ENCODE data around the gene PEF1.
A peak's percentile ranks its signal among the peaks of the same experiment; 100 is the strongest.

Gene PEF1

DNA sequence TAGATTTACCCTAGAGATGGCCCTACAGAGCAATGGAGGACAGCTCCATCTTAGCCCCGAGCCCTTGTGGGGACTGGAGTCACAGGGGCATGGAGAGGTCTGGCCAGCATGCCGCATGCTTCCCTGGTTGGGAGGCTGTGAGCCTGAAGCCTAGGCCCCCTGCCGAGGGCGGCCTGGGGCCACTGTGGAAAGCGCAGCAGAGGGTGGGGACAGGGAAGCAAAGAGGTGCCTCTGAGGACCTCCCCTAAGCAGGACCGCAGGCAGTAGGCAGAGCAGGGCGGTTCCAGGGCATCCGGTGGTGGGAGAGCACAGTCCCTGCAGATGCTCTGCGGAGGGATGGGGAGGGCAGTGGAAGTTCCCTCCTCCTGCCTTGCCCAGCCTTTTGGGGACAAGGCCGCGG, 26.5 kb upstream of the PEF1 start:
- no peak for DNase-seq

DNA sequence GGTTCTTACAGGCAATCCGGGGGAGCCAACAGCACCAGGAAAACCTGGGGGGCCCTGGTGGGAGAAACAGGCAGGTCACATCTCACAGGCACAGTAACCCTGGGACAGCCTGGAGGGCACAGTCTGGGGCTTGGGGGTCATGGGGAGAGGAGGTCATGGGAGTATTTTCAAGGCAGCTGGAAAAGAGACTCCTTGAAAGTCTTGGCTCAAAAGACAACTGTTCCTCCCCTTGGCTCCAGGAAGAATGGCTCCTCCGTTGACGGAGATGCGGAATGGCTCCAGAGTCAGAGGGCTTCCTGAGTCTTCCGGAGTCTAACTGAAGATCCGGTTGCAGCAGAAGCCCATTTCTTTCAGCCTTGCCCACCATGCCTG, 25.9 kb upstream of the PEF1 start:
- DNase-seq = no peak

DNA sequence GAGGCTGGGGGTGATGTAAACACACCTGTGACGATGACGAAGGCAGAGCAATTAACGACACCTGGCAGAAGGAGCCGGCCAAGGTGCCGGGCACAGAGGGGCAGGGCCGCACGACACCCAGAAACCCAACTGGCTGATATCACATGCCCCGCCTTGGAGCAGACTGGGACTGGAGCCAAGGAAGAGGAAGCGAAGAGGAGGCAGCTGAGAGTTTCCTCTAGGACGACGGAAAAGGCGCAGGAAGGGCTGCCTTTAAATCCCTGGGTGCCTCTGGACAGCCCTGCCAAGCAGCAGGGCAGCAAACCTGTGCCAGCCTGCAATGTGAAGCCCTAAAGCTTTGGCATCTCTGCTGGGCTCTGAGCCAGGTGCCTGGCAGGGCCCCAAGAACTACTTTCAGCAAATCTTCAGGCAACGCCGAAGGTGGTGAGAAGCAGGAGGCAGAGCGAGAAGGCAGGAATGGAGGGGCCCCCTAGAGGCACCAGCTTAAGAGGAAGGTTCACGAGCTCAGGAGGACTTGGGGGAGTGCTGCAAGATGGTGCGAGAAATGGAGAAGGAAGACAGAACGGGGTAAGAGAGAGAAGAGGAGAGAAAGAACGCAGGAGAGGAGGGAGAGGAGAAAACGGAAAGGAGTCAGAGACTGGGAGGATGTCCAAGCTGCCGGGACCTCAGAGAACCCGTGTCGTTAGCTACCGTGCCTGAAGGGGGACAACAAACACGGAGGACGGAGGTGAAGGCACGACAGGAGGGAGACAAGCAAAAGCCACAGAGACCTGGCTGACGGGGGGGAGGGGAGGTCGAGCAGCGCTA, 25.3 kb upstream of the PEF1 start:
- DNase-seq = peak; percentile 8 to 85 (median 50)

DNA sequence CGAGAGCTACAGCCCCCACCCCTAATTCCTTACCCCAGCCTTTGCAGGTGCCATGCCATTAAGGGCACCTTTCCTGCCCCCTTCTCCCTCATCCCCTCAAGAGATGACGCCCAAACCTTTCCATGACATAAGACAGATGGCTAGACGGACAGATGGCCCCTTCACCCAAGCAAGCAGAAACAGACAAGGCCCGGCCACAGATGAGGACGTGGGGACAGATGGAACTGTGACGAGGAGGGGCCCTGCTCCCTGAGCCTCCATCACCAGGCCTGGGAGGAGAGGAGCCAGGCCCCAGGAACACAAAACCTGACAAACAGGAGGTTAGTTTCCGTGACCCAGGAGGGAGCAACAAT, 24.7 kb upstream of the PEF1 start:
- DNase-seq = no peak

DNA sequence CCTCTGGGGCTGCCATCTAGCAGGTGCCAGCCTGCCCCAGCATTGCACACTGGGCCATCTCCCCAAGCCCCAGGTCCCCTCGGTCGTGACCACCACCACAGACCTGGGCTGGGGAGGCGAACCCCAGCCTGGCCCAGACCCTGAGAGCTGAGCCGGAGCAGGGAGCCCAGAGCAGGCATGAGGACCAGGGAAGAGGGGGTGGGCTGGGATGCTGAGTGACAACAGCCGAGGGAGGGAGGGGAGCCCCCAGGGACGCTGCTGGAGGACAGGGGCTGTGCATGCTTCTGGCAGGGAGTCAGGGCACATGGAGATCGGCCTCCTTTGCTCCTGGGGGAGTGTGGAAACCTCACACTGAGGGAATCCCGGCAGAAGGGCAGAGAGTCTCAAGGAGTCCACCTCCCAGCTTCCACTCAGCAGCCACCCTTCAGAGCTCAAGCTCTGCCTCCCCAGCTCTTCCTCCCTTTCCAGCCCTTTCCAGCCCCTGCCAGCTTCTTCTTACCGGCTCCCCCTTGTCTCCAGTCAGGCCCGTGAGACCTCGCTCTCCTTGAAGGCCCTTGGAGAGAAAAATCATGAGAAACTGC, 23.7 kb upstream of the PEF1 start:
- no peak for DNase-seq

DNA sequence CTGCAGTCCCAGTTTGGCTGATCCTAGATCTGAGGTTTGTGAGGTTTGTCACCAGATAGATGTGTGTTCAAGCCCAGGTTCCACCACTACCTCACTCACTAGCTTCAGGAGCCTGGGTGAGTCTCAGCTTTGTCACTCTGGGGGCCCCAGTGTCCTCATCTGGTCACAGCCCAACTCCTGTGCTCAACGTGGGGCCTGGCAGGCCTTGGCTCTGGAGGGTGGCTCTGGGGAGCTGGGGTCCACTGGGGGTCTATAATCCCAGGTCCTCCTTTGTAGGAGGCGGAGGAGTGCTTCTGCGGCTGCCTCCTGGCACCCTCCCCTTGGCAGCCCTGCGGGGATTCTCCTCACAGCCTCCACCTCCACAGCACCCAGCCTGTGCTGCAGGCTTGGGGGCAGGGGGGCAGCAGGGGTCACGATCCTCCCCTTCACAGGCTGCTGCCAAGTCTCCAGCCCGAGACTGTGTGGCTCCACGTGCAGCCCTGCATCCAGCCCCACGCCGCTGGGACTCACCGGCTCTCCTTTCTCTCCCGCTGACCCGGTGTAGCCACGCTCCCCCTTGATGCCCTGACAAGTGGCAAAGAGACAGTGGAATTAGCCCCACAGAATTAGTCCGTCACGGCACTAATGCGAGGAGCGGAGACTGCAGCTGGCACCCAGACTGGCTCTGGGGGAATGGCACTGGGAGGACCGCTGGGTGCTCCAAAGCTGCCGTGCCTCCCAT, 22.5 kb upstream of the PEF1 start:
- no peak for DNase-seq

DNA sequence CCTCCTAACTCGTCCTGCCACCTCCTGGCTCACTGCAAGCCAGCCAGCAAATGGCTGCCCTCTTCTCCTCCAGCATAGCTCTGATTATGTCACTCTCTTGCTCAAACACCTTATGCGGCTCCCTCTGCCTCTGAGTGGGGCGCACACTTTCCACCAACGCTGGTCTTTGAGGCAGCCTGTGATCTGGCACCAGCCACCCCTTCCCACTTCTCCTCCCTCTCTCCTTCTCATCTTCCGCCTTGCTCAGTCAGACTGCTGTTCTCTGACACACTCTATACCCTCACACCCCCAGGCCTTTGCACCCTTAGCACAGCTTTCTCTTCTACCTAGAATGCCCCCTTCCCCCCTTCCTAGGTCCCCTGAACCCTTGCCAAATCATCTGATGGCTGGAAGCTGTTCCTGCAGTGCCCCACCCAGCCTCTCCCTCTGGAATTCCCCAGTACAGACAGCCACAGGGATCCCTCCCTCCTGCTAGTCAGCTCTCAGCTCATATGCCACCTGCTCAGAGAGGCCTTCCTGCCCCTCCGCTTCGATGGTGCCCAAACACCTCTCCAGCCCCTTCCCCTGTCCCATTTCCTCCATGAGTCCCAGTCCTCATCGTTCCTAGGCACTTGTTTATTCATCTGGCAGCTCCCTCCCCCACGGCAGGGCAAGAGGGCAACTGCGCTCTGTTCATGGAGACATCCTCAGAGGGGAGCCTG, 21.7 kb upstream of the PEF1 start:
- DNase-seq = no peak

DNA sequence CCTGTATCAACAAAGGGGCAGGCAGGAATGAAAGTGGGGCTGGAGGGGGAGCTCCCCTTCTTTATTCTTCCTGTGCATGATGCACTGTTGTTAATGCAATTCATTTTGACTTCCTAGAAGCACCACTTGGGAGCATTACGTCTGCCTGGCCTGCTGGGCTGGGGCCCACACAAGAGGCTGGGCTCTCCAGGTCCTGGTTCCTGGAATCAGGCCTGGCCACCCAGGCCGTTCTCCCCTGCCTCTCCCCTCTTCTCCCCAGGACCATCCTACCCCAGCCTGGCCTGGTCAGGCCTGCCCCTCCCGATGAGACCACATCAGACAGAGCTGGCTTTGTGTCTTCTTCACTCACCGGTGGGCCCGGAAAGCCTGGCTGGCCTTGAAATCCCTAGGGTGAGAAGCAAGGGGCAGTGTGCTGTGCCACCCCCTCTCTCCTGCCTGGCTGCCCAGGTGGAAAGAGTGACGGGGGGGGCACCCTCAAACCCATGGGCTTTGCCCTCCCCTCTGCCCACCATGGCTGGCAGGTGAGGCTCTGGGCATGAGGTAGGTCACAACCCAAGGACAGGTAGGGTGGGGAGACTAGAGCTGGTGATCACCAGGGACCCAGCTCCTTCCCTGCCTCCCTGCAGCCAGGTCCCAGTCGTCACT, 20.7 kb upstream of the PEF1 start:
- DNase-seq = no peak

DNA sequence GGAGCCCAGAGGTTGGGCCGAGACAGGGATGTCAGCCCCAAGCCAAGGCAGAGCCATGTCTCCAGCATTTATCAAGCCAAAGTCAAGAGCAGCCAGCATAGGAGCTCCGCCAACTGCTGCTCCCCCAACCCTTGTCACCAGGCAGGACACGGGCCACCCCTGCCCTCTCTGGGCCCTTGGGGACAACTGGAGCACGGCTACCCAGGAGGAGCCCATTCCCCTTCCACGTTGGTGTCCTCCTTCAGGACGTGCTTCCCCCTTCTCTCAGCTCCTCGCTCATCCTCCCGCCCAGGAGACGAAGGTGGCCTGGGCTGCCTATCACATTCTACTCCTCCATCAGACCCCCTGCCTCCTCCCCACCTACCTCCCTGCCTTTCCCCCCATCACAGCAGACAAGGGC, 19.9 kb upstream of the PEF1 start:
- DNase-seq = no peak

DNA sequence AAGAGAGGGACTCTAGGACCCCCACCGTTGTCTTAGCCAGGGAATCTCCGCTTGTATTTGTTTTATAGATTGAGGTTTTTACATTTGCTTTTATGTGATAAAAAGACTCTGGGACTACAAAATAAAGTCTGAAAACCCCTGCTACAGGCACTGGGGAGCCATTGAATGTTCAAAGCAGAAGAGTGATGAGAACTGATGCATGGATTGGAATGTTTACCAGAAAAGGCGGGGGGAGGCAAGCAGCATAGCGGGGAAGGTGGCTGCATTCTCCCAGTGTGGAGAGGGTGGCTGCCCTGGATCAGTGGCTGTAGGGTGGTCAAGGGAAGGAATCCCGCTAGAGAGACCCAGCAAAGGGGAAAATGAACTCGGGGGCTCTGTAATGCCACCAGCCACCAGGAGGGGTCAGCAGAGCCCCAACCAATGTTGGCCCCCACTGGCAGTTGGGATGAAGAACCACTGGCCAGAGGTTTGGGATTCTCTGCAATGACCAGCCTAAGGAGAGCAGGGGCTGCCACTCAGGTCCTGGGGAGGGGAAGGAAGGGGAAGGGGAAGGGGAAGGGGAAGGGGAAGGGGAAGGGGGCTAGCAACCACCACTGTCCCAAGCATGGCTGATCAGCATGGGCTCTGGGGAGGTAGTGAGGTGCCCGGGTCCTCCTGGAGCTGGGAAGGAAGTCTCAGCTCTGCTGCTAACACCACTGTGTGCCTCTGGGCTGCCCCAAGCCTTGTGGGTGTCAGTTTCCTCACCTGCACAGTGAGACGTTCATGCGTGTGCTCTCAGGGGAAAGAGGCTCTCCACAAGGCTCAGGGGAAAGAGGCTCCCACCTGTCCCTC, 19.2 kb upstream of the PEF1 start:
- DNase-seq = peak in 10 of 14 donors; percentile 6 to 65 (median 25)

DNA sequence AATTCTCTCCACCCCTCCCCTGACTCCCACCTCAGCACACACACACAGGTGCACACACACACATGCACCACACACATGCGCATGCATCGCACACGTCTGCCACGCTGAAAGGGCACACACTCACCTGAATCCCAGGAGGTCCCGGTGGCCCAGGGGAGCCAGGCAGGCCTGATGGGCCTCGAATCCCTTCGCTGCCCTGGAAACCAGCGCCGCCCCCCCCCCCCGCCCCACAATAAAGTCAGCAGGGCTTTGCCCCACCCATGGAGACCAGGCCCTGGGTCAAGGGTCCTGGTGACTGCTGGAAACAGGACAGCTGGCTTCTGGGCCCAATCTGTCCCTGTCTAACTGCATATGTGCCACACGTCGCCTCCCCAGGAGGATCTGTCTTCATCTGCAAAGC, 17.8 kb upstream of the PEF1 start:
- no peak for DNase-seq

DNA sequence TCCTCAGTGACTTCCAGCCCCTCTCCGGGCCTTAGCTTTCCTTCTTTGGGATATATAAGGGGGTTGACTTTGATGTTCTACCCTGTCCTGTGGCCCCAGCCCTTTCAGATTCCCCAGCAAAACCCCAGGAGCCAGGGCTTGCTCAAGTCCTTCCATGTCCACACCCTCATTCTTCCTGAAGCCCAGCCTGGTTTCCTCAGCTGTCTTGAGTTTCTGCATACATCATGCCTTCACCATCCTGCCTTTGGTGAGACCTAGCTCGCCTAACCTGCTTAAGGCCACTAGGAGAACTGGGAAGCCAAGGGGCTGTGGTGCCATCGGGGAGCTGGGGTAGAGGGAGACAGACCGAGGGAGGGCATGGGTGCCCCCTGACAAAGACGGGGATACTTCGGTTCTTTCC, 17.2 kb upstream of the PEF1 start:
- DNase-seq = no peak

DNA sequence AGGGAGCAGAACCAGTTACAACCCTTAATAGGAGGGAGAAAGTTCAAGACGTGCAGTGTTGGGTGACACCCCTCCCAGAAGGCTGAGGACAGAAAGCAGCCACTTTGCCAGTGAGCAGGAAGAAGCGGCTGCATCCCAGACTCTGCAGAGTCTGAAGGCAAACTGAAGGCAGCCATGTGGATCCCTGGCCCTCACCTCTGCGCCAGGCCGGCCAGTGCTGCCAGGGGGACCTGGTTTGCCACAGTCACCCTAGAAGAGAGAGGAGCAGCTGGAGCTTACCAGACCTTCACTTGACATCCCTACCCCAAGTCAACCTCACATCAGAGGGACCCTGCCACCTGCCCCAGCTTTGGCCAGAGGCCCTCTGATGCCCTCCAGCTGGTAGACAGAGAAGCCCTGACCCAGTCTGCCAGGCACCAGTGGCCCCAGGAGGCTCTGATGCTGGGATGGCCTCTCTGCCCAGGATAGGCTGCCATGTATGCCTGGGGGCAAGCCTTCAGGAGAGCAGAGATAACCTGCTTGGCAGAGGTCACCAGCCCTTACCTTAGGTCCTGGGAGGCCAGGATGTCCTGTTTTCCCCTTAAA, 16.3 kb upstream of the PEF1 start:
- no peak for DNase-seq

DNA sequence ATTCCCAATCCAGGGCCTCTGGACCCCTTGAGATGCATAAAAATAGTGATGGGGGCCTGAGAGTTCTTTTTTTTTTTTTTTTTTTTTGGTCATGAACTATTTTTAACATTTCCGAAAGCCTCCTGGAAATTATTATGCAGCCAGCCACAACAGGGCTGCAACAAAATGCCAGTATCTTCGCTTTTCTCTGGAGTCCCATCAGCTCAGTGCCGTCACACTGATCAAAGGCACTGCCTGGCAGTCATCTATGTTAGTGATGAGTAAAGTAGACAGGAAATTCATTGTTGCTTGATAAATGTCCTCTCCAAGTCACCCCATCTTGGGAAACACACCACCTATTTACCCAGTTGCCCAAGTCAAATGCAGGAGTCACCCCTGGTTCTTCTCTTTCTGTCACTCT, 15.2 kb upstream of the PEF1 start:
- DNase-seq = no peak

DNA sequence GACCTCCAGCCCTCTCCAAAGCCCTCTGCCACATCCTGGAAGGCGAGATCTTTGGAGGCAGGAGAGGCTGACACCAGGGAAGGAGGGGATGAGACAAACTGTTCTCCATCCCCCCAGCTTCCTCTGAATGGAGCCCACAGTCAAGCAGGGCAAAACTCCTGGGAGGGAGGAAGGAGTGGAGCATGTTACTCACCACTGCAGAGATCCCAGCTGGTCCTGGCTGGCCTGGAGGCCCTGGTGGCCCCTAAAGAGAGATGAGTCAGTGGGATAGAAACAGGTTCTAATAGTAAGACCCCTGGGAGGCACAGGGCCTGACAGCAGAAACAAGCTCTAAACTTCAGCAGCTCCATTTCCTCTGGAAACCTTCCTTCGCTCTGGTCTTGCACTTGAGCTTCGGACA, 14.0 kb upstream of the PEF1 start:
- DNase-seq = no peak

DNA sequence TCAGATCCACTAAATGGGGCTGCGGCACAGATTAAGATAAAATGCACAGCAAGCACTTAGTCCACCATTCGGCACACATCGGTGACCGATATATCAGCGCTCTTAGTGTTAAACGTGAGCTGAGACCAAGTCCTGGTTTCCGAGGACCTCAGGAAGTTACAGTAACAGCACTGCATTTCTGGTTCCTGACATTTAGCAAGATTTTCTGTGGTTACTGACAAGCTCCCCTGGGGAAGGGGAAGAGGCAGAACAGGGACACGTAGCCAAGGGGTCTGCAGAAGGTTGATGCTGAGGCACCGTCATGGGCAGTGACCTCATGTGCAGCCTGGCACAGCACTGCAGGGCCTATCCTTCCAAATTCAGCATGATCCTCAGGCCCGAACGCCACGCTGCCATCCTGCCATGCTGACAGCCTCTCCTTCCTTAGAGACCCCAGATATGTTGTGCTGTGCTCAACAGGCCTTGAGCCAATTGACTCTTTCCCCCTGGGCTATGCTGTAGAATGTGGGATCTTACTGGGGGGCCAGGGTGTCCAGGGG, 13.4 kb upstream of the PEF1 start:
- no peak for DNase-seq

DNA sequence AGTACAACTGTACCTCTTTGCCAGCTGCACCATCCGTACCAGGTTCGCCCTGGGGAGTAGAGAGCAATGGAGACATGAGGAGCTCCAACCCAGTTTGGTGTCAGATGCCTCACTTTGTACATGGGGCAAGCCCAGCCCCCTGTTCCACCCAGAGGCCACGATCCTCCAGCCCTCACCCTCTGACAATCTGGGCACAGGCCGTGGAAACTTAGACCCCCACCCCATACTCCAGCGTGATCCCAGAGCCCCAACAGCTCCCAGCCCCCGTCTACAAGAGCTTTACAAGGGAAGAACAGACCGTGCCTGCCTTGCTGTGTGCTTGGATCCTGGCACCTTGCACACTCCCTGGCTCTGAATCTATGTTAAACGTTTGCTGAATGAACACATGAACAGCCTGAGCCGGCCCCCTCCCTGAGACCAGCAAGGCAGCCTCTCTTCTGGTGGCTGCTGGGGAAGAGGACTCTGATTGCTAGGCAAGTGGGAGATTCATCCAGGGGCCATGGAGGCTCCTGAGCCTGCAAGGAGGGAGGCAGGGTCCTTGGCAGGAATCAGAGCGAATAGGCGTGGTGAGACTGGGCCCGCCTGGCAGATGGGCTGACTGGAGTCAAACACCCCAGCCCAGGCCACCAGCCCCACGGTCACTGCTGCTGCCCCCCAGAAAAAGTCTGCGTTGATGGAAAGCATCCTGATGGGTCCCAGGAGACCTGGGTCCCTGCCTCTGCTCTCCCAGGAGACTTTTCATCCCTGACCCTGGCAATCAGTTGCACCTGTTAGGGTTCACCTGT, 12.5 kb upstream of the PEF1 start:
- no peak for DNase-seq

DNA sequence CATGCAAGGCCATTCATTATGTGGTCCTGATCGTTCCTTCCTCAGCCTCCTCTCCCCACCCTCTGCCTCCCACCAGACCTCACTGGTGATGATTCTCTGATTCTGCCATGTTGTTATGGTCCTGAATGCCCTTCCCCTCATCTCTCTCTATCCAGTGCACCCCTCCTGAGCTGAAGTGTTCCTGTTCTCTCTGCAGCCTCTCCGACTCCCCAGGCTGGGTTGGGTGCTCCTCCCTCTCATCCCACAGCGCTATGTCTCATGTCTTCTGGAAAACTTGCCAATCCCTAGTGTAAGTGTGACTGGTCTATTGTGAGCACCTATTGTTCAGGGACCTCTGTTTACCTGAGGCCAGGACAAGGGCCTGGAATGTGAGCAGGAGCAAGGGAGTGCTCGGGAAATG, 11.1 kb upstream of the PEF1 start:
- DNase-seq = no peak

DNA sequence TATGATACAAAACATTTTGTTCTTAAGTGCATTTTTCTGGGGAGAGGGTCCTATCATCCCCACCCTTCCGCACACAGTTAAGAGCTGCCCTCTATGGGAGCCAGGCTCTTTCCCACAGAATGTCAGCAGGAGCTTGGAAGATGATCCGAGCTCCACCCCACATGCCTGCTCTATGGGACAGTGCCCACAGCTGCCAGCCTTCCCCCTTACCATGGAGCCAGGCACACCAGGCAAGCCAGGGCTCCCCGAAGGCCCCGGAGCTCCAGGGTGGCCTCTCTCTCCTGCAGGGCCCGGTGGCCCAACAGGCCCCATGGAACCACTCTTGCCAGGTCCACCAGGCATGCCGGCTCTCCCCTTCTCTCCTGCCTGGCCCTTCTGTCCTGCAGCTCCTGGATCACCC, 10.4 kb upstream of the PEF1 start:
- DNase-seq = no peak

DNA sequence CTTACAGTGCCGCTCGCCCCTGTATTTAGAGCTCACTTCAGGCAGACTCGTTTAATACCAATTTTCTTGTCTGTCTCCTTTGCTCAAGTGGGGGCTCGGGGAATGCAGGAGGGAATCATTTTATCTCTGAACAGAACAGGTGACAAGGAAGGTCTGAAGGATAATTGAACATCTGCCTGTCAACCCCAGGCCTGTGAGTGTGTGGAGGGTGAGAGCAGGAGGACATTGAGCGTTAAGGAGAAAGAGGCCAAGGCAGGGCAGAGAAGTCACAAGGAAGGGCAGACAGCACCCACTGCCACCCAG, 9.7 kb upstream of the PEF1 start:
- DNase-seq = no peak

Measured in C1 segment of cervical spinal cord (tissue), 14 donors.